Caco-2 (cell line): ENCODE data around the gene NCKAP5. TPM values are rescaled to one million over a fixed set of nuclear protein-coding genes. Genes with fewer than 3 reads are reported as not detected.
A peak's percentile ranks its signal among the peaks of the same experiment; 100 is the strongest.

Source experiments
- BruUV-seq: library from RNA; stranded (reverse); fragments of 400-500 nt; replicated peaks from 2 replicates; lab custom pipeline; 2021; lab: Mats Ljungman, UMichigan
- CTCF ChIA-PET: fragments of 300-600 bp; sonication (Branson Sonifier 250); formaldehyde crosslinking; loops from one replicate; lab custom pipeline; 2022; ENCODE audit warnings: antibody characterized with exemption; lab: Charles Lee
- POLR2A ChIA-PET: fragments of 300-600 bp; sonication (Branson Sonifier 250); formaldehyde crosslinking; loops from one replicate; lab custom pipeline; 2022; ENCODE audit warnings: antibody characterized with exemption; lab: Charles Lee
- DNase-seq, 2 experiments: peaks; one replicate each; pipeline versions ENCODE4 v3.0.0 to v3.0.0-alpha.2; 2020 to 2022
- H3K27me3 ChIP-seq: replicated peaks from 2 replicates; pipeline ENCODE4 v1.6.0; 2011; ENCODE audit warnings: low read length; ENCODE audit not compliant: control insufficient read depth, insufficient read depth
- H3K36me3 ChIP-seq: 2 replicates; pipeline ENCODE4 v1.5.1; 2011; ENCODE audit warnings: low read length; ENCODE audit not compliant: control insufficient read depth, insufficient read depth
- H3K4me1 ChIP-seq: fragments of 250-450 bp; sonication (Bioruptor Pico); 2 replicates; pipeline ENCODE4 v1.5.1; 2020; ENCODE audit warnings: mild to moderate bottlenecking
- H3K4me3 ChIP-seq: 2 replicates; pipeline ENCODE4 v1.5.1; 2011; ENCODE audit warnings: low read depth, mild to moderate bottlenecking, control low read depth, low read length
- H3K9me3 ChIP-seq: fragments of 250-450 bp; sonication (Bioruptor Pico); 2 replicates; pipeline ENCODE4 v1.5.1; 2020; ENCODE audit warnings: mild to moderate bottlenecking, moderate library complexity
- H3K27ac Mint-ChIP-seq: one replicate; pipeline ENCODE4 v1.8.0; 2022; ENCODE audit warnings: mixed read lengths; ENCODE audit not compliant: unreplicated experiment
- H3K27me3 Mint-ChIP-seq: one replicate; pipeline ENCODE4 v1.8.0; 2022; ENCODE audit warnings: mixed read lengths; ENCODE audit not compliant: insufficient read depth, unreplicated experiment
- H3K36me3 Mint-ChIP-seq: one replicate; pipeline ENCODE4 v1.8.0; 2022; ENCODE audit warnings: mild to moderate bottlenecking, mixed read lengths; ENCODE audit not compliant: insufficient read depth, unreplicated experiment
- H3K4me1 Mint-ChIP-seq: one replicate; pipeline ENCODE4 v1.8.0; 2022; ENCODE audit warnings: low read depth, mixed read lengths; ENCODE audit not compliant: unreplicated experiment
- H3K4me3 Mint-ChIP-seq: one replicate; pipeline ENCODE4 v1.8.0; 2022; ENCODE audit warnings: mild to moderate bottlenecking, moderate library complexity, mixed read lengths; ENCODE audit not compliant: unreplicated experiment
- H3K9me3 Mint-ChIP-seq: one replicate; pipeline ENCODE4 v1.8.0; 2022; ENCODE audit warnings: mixed read lengths; ENCODE audit not compliant: unreplicated experiment
- CTCF ChIP-seq, 2 experiments: fragments of 200-600 bp in 1 of 2; IDR thresholded peaks; 1 replicate in 1 of 2; 2 replicates in 1 of 2; pipeline versions ENCODE4 v1.5.1 to v1.8.0; 2011 to 2022; ENCODE audit warnings: antibody characterized with exemption in 1 of 2, control low read depth in 1 of 2, inconsistent platforms in 1 of 2, low read depth in 1 of 2, low read length in 1 of 2, mild to moderate bottlenecking in 1 of 2, moderate library complexity in 1 of 2; ENCODE audit not compliant: insufficient read depth in 1 of 2, severe bottlenecking in 1 of 2, unreplicated experiment in 1 of 2
- intact Hi-C: fragments of 100-400 bp; cut with micrococcal nuclease; formaldehyde crosslinking; loops from one replicate; pipeline ENCODE4 v1.10.0; 2022; ENCODE audit not compliant: unreplicated experiment
- total RNA-seq: library from RNA; stranded (reverse); gene quantifications from 2 replicates; pipeline ENCODE4 v1.2.3, GENCODE V29; 2022

Gene NCKAP5
- total RNA-seq, 1 experiment from 2014 or later = 3.8 TPM

GRCh38 chr2:133448195-133448594 lies 120.1 kb downstream of the NCKAP5 start:
- Histone ChIP-seq H3K9me3 (no peaks in the 10 kb centered on the region), H3K4me3 (no peak overlapping the region), H3K36me3 (no peaks in the 10 kb centered on the region), H3K27me3 (no peaks in the 10 kb centered on the region; the same call in 1 of the 2 replicates), H3K4me1 (0 out of 2 replicates have a peak, but pooled peaks cover 9% of the 10 kb centered on the region)
- ChIA-PET CTCF (no interaction called here), POLR2A (no interaction called here)
- Mint-ChIP-seq H3K9me3 (no peaks in the 10 kb centered on the region), H3K36me3 (no peaks in the 10 kb centered on the region), H3K4me1 (peaks cover 17% of the 10 kb centered on the region), H3K27ac (no peak overlapping the region), H3K4me3 (no peak overlapping the region), H3K27me3 (peaks cover 8% of the 10 kb centered on the region)
- DNase-seq = no peak
- intact Hi-C loops = no loop called here
- TF ChIP-seq CTCF (IDR thresholded peaks at IDR 0.05; ENCODE audit: insufficient read depth in 1 of 2, low read depth in 1 of 2, low read length in 1 of 2, severe bottlenecking in 1 of 2, unreplicated experiment in 1 of 2) = no peak
- no TSS peak for BruUV-seq

GRCh38 chr2:133447303-133447702 lies 121.0 kb downstream of the NCKAP5 start:
- no peaks in the 10 kb centered on the region for H3K36me3 ChIP-seq
- Mint-ChIP-seq H3K9me3 (no peaks in the 10 kb centered on the region), H3K4me1 (peaks cover 17% of the 10 kb centered on the region), H3K4me3 (no peak overlapping the region), H3K27ac (no peak overlapping the region), H3K36me3 (no peaks in the 10 kb centered on the region), H3K27me3 (peaks cover 8% of the 10 kb centered on the region)
- BruUV-seq = no TSS peak
- TF ChIP-seq CTCF (IDR thresholded peaks at IDR 0.05; ENCODE audit: insufficient read depth in 1 of 2, low read depth in 1 of 2, low read length in 1 of 2, severe bottlenecking in 1 of 2, unreplicated experiment in 1 of 2) = no peak
- no peak for DNase-seq
- H3K9me3 ChIP-seq = no peaks in the 10 kb centered on the region
- CTCF ChIA-PET = no interaction called here
- 0 out of 2 replicates have a peak, but pooled peaks cover 9% of the 10 kb centered on the region for H3K4me1 ChIP-seq
- POLR2A ChIA-PET = no interaction called here
- H3K4me3 ChIP-seq = no peak overlapping the region
- H3K27me3 ChIP-seq = no peaks in the 10 kb centered on the region; the same call in 1 of the 2 replicates
- intact Hi-C loops = no loop called here

DNA sequence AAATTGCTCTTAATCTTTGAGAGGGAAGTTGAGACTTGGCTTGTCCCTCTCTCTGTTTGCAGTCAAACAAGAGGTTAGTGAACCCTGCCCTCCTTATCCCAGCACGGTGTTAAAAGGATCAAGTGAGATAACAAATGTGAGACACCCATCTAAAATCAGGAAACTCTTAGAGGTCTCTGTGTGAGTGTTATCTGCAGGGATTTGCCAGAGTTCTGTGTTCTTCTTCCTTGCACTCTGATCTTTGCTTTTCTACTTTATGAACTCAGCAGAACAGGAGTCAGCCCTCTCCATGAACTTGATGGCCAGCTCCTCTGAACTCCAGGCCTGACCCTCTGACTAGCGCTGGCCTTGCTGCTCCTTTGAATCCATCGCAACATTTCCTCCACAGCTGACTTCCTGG lies 123.8 kb downstream of the NCKAP5 start:
- intact Hi-C loops = no loop called here
- no TSS peak for BruUV-seq
- no peaks in the 10 kb centered on the region for H3K36me3 Mint-ChIP-seq
- ChIA-PET POLR2A (no interaction called here), CTCF (interaction anchor here (2.0 kb wide), 1 partner anchor 23 kb away, joined by 5 read pairs; no protein-coding TSS in a partner anchor)
- no peaks in the 10 kb centered on the region for H3K9me3 ChIP-seq
- H3K4me1 Mint-ChIP-seq = peaks cover 17% of the 10 kb centered on the region
- H3K27me3 ChIP-seq = no peaks in the 10 kb centered on the region; the same call in 1 of the 2 replicates
- peak in 1 of 2 experiments; percentile 42 for DNase-seq
- H3K4me3 ChIP-seq = no peak overlapping the region
- 0 out of 2 replicates have a peak, but pooled peaks cover 9% of the 10 kb centered on the region for H3K4me1 ChIP-seq
- H3K9me3 Mint-ChIP-seq = no peaks in the 10 kb centered on the region
- H3K36me3 ChIP-seq = no peaks in the 10 kb centered on the region
- no peak overlapping the region for H3K27ac Mint-ChIP-seq
- TF ChIP-seq CTCF (IDR thresholded peaks at IDR 0.05; ENCODE audit: insufficient read depth in 1 of 2, low read depth in 1 of 2, low read length in 1 of 2, severe bottlenecking in 1 of 2, unreplicated experiment in 1 of 2) = no peak
- H3K27me3 Mint-ChIP-seq = peaks cover 13% of the 10 kb centered on the region
- no peak overlapping the region for H3K4me3 Mint-ChIP-seq
